Measurements from ENCODE around the gene HHIPL2.

DNA sequence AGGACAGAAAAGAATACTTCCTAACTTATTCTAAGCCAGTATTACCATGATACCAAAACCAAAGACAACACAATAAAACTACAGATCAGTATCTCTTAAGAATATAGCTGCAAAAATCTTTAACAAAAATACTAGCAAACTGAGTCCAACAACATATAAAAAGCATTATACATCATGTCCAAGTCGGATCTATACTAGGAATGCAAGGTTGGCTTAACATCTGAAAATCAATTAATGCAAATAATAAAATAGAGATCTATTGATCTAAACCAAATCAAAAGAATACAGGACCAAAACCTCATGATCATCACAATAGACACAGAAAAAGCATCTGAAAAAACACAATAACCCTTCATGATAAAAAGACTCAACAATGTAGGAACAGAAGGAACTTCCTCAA is 22.9 kb upstream of the HHIPL2 start:
- no peak for TF ChIP-seq POLR2A (IDR thresholded peaks at IDR 0.05; ENCODE audit: low read depth, low read length)
- TF ChIP-seq, protein P1, sequence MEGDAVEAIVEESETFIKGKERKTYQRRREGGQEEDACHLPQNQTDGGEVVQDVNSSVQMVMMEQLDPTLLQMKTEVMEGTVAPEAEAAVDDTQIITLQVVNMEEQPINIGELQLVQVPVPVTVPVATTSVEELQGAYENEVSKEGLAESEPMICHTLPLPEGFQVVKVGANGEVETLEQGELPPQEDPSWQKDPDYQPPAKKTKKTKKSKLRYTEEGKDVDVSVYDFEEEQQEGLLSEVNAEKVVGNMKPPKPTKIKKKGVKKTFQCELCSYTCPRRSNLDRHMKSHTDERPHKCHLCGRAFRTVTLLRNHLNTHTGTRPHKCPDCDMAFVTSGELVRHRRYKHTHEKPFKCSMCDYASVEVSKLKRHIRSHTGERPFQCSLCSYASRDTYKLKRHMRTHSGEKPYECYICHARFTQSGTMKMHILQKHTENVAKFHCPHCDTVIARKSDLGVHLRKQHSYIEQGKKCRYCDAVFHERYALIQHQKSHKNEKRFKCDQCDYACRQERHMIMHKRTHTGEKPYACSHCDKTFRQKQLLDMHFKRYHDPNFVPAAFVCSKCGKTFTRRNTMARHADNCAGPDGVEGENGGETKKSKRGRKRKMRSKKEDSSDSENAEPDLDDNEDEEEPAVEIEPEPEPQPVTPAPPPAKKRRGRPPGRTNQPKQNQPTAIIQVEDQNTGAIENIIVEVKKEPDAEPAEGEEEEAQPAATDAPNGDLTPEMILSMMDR (conservative IDR thresholded peaks at IDR 0.05; ENCODE audit: low read depth, low read length): no peak
- TF ChIP-seq RFX5 (IDR thresholded peaks at IDR 0.05; ENCODE audit: low read depth, low read length): no peak

All from IMR-90 (cell line).